ENCODE results near the gene UNC93B1.

DNA sequence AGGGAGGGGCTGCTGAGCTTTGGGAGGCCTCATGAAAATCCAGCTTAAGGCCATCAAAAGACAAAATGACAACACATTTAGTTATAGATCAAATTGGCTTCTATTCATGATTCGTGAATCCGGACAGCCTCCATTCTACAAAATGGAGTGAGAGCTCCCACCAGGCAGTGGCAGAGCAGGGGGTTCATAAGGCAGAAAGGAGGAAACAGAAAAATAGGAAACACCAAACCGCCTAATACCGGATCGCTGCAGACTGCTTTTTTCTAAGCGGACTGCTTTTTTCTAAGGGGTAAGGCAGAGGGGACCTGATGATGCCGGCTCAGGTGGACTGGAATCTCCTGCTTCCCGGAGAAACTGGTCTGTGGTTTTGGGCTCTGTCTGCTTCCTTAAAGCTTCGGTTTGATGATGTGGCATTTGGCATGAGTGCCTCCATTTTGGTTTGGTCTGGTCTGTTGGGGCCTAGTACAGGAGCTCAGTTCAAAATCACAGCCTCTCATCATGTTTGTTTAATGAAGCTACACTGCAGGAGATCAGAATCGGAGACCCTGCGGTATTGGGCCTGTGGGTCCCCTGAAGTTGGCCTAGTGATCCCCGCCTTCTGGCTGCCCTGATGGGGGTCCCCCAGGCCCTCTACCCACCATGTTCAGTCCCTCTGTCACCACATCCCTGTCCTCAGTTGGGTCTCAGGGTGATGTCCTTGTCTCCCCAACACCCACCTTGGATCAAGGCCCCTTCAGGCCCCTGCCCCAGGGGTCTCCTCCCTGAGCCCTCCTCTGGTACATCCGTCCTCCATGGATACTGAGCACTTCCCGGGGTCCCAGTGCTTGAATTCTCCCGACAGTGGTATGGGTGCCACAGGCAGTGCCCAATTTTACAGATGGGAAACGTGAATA, 7.4 kb upstream of the UNC93B1 start:
- TF ChIP-seq POLR2AphosphoS5 (IDR thresholded peaks at IDR 0.05): no peak
- no peak for TF ChIP-seq POLR2A (IDR thresholded peaks at IDR 0.05)

All from prostate gland (tissue), 1 donor.